HFF-Myc (cell line): ENCODE measurements around the gene SYNPO2L.
"Not testable (repeated sequence)": the region's sequence is repeated elsewhere in the genome, so short reads cannot be mapped to it uniquely, and the experiment has no call there.

Experiments
- DNase-seq: peaks from one replicate; pipeline ENCODE4 v3.0.0-alpha.2; 2011; ENCODE audit warnings: low read depth; ENCODE audit errors: extremely low read depth
- H3K4me3 ChIP-seq: replicated peaks from 2 replicates; pipeline ENCODE4 v1.5.1; 2011; ENCODE audit warnings: low read depth, mild to moderate bottlenecking, control low read depth, low read length
- TF ChIP-seq, protein P1 (sequence below): IDR thresholded peaks from 2 replicates; pipeline ENCODE4 v1.5.1; 2012; ENCODE audit warnings: mild to moderate bottlenecking, low read depth, low read length, control low read depth; ENCODE audit errors: missing control alignments

Gene SYNPO2L, protein sequence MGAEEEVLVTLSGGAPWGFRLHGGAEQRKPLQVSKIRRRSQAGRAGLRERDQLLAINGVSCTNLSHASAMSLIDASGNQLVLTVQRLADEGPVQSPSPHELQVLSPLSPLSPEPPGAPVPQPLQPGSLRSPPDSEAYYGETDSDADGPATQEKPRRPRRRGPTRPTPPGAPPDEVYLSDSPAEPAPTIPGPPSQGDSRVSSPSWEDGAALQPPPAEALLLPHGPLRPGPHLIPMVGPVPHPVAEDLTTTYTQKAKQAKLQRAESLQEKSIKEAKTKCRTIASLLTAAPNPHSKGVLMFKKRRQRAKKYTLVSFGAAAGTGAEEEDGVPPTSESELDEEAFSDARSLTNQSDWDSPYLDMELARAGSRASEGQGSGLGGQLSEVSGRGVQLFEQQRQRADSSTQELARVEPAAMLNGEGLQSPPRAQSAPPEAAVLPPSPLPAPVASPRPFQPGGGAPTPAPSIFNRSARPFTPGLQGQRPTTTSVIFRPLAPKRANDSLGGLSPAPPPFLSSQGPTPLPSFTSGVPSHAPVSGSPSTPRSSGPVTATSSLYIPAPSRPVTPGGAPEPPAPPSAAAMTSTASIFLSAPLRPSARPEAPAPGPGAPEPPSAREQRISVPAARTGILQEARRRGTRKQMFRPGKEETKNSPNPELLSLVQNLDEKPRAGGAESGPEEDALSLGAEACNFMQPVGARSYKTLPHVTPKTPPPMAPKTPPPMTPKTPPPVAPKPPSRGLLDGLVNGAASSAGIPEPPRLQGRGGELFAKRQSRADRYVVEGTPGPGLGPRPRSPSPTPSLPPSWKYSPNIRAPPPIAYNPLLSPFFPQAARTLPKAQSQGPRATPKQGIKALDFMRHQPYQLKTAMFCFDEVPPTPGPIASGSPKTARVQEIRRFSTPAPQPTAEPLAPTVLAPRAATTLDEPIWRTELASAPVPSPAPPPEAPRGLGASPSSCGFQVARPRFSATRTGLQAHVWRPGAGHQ

DNA sequence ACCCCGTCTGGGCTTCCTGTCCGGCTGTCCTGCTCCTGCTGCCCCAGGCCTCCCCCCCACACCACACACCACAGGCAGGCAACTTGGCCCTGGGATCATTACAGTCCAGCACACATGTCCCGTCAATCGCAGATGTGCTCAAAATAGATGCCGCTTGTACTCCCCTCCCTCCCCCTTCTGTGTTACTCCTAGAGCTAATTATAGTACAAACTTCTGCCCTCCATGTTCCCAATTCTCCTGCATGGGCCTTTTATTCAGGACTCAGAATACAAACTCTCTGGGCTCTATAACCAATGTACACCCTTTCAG is at the start of gene SYNPO2L:
Gene SYNPO2L (minus strand): TSS at position 40 of the 309 bp plus-strand sequence. CDS start 107 bp downstream, outside the sequence.
- TF ChIP-seq, protein P1, sequence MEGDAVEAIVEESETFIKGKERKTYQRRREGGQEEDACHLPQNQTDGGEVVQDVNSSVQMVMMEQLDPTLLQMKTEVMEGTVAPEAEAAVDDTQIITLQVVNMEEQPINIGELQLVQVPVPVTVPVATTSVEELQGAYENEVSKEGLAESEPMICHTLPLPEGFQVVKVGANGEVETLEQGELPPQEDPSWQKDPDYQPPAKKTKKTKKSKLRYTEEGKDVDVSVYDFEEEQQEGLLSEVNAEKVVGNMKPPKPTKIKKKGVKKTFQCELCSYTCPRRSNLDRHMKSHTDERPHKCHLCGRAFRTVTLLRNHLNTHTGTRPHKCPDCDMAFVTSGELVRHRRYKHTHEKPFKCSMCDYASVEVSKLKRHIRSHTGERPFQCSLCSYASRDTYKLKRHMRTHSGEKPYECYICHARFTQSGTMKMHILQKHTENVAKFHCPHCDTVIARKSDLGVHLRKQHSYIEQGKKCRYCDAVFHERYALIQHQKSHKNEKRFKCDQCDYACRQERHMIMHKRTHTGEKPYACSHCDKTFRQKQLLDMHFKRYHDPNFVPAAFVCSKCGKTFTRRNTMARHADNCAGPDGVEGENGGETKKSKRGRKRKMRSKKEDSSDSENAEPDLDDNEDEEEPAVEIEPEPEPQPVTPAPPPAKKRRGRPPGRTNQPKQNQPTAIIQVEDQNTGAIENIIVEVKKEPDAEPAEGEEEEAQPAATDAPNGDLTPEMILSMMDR, result no peak
- no peak for DNase-seq
- H3K4me3 ChIP-seq, result no peak within 1 kb of the TSS

DNA sequence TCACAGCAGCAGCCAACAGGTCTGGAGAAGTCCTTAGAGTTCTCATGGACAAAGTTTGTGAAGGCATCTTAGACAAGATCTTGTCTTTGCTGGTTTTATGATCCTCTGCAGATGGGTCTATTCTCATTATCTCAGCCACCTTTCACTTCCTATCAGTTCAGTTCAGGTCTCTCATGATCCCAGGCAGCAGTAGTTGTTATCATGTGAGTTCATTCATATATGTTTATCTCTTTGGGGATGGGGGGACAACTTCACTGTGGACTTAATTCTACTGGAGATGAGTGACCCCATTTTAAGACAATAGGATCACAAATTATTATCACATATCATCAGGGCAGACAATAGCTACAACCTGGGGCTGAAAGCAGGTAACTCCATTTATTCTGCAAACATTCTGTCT is 48.1 kb upstream of the SYNPO2L start:
- DNase-seq, H3K4me3 ChIP-seq: not testable (repeated sequence)

DNA sequence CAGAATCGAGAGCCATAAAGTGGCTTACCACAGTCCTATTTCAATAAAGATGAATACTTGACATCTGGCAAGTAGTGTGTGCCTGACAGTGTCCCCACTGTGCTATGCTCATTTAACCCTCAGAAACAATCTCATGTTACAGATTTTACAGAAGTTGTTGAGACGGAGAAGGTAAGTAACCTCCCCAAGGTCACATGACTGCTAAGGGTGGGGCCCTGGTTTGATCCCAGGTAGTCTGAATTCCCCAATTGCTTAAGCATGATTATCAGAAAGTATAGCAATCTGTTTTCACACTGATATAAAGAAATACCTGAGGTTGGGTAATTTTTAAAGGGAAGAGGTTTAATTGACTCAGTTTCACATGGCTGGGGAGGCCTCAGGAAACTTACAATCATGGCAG is 43.0 kb upstream of the SYNPO2L start:
- DNase-seq, H3K4me3 ChIP-seq: not testable (repeated sequence)

DNA sequence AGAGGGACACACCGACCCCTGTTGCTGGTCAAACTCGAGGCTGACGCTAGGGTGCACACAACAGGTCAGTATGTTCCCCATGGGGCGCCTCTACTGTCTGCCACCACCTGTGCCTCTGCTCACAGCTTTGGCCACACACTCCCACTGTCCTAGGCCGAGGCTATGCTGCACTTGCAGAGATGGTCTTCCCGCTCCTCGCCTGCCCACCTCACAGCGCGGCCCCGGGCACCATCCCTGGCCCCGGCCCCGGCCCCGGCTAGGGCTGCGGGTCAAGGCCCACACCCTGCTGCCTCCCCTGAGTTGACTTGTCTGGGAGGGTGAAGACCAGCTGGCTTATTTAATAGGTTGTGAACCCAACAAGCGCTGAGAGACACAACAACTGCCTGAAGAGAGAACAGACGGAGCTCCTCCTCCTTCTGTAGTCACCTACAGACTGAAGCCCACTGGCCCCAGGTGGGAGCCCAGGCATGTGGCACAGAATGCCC is 41.9 kb upstream of the SYNPO2L start, which contains the start of gene AGAP5:
Gene AGAP5 (minus strand): TSS at position 435 of the 485 bp plus-strand sequence. CDS start 354 bp downstream, at position 81.
- H3K4me3 ChIP-seq, DNase-seq: not testable (repeated sequence)

DNA sequence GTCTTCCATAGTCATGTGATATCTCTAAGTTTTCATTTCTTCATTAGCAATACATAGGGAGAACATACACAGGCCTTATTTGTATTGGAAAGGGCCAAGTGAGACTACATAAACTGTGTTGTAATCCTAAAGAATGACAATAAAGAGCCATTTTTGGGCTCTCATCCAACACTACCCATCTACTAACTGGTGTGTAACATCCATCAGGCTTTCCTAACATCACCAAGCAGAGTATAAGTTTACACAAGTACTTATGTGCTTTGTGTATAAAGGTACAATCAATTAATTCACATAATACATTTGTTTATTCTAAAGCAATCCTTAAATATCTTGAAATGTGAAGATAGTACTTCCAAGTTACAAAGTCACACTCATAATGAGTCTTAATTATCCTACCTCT is 39.5 kb upstream of the SYNPO2L start:
- not testable (repeated sequence) for DNase-seq

DNA sequence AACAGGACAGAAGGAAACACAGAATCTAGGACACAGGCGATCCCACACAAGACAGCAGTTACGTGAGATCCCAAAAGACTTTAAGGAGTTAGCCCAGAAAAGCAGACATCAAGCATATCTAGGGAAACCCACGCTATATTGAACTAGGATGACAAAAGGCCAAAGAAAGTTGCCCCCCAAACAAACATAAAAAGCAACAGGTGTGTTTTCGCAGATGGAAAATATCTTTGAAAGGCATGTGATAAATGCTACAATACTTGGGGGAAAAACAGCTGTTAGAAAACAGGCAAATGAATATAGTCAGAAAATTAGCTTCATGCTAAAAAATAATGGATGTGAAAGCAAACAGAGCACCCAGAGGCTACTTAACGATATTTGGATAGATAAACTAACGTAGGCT is 34.9 kb upstream of the SYNPO2L start:
- not testable (repeated sequence) for H3K4me3 ChIP-seq, DNase-seq

More for the DNA sequence above, 39.5 kb upstream of the SYNPO2L start:
- H3K4me3 ChIP-seq, result not testable (repeated sequence)

DNA sequence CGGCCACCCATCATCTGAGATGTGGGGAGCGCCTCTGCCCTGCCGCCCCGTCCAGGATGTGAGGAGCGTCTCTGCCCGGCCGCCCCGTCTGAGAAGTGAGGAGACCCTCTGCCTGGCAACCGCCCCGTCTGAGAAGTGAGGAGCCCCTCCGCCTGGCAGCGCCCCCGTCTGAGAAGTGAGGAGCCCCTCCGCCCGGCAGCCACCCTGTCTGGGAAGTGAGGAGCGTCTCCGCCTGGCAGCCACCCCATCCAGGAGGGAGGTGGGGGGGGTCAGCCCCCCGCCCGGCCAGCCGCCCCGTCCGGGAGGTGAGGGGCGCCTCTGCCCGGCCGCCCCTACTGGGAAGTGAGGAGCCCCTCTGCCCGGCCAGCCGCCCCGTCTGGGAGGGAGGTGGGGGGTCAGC is 33.8 kb upstream of the SYNPO2L start:
- not testable (repeated sequence) for H3K4me3 ChIP-seq, DNase-seq

DNA sequence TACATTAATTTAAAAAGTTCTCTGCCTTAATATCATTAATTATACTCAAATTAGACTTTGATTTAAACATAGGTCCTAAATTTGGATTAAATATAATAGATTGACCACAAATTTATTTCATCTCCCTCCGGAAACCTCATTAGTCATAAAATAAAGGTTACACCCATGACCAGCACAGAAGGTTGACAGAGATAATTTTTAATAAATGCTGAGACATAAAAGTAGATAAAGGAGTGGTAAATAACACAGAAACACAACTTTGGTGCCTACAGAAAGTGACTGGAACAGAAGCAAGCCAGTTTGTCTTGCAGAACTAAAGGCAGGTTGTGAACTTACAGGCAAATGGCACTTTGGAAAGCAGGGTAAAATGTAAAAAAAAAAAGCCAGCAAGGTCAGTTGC is 31.8 kb upstream of the SYNPO2L start:
- not testable (repeated sequence) for DNase-seq, H3K4me3 ChIP-seq

DNA sequence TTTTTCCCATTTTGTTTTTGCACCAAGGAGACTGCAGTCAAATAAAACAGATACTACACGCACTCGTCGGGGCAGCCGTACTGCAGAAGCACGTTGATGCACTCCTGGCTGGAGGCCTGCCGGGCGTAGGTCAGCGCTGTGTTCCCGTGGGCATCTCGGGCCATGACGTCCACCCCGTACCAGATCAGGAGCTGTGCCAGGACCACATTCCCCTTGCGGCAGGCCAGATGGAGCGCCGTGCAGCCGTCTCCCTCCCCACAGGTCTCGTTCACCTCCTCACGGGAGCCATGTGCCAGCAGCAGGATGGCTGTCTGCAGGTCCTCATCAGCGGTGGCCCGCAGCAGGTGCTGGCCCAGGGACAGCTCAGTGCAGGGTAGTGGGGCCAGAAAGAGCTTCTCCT is 18.7 kb upstream of the SYNPO2L start:
- DNase-seq, H3K4me3 ChIP-seq: not testable (repeated sequence)

DNA sequence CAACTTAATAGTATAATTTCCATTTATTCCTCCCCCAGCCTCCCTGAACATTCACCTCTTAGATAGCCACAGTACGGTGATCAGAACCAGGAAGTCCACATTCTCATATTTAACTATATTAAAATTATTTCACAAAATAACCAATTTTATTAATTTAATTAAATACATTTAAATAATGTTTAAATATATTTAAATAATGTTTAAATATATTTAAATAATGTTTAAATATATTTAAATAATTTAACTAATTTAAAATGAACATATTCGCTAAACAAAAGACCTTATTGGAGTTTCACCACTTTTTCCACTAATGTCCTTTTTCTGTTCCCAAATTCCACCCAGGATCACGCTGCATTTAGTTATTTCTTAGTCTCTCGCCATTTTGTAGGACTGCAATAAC is 12.5 kb upstream of the SYNPO2L start:
- H3K4me3 ChIP-seq, DNase-seq: not testable (repeated sequence)

DNA sequence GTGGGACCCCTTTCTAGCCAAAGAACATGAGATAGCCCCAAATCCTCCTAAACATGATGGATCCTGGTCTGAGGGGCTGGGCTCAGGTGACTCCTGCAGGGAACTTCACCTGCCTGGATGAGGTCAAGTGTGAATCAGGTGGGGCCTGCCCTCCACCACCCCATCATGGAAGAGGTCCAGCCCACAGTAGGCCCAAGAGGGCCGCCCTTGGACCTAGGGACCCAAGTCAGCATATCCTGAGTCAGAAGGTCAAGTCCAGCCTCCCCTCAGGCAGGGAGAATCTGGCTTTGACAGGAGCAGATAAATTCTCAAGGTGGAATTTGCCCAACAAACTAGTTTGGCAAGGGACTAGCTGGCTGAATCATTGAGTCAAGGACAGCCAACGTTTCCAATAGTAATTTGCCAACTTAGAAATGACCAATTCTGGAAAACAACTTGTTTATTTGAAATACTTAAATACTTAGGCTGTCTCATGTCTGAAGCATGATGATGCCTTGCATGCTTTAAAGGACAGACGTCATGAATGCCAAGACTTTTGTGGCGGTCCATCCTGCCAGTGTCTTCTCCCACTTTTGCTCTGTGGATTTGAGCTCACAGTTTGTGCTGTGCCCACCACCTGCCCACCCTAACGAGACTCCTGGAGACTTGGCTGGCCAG is 10.5 kb upstream of the SYNPO2L start:
- not testable (repeated sequence) for H3K4me3 ChIP-seq, DNase-seq

DNA sequence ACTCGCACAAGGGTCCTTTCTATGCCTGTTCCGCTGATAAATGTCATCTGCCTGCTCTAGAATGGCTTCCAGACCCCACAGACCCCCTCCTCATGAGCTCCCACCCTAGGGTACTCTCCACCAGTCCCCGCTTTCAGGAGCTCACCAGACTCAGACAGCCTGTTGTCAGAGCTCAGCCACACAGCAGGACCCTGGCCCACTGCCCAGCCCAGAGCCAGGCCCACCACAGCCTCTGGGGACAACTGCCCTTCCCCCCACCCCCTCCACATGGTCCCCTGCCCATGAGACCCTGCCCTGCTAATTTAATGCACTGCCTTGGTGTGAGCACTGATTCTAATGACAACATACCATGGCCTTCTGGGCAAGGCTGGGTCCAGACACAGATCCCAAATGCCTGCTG is 9.8 kb upstream of the SYNPO2L start:
- not testable (repeated sequence) for DNase-seq, H3K4me3 ChIP-seq

DNA sequence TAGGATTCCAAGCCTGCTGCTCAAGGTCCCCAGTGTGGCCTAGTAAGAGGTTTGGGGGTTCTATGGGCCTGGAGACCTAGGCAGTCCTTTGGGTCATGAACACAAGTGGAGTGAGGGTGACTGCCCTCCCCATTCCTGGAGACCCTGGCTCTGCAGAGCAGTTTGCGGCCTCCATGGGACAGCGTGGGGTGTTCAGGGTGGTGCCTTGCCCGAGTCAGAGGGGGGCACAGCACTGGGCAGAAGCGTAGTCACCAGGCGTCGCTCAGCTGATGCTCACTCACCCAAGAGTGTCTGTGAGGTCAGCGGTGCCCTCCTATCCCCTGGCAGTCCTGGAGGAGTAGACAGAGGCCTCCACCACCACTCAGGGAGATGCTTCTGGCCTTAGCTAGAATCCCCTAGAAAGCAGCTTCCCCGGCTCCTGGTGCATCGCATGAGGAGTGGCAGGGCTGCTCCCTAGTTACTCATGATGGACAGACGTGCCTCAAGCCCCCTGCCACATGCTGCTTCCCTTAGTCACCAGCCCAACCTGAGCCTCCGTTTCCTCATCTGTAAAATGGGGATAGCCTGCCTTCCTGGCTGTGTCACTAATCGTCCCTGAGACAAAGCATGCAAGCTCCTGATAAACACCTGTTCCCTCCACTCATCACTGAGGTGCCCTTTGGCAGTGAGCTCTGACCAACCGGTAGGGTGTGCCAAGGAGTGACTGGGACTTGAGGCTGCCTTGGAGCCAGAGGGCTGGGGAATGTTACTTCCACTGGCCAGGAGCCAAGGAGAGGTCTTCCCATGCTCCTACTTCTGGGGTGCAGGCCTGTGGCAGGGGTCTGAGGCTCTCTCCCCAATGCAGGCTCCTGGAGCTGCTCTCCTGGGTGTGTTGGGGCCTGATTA is 8.6 kb upstream of the SYNPO2L start:
- not testable (repeated sequence) for H3K4me3 ChIP-seq, DNase-seq

DNA sequence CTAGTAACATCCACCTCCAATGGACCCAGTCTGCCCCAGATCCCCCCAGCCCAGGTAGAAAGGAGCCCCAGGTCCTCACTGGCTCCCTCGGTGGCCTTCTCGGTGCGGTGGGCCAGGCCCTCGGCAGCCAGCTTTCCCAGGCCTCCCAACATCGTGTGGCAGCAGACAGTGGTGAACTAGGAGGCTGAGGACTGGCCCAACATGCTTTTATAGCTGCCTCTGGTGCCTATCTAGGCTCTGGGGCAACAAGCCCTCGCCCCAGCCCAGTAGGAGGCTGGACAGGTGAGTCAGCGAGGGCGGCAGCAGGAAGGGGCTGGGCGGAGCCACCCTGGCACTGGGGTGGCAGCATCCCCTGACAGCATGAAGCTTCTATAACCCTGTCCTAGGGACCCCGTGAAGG is 7.8 kb upstream of the SYNPO2L start:
- not testable (repeated sequence) for H3K4me3 ChIP-seq, DNase-seq

DNA sequence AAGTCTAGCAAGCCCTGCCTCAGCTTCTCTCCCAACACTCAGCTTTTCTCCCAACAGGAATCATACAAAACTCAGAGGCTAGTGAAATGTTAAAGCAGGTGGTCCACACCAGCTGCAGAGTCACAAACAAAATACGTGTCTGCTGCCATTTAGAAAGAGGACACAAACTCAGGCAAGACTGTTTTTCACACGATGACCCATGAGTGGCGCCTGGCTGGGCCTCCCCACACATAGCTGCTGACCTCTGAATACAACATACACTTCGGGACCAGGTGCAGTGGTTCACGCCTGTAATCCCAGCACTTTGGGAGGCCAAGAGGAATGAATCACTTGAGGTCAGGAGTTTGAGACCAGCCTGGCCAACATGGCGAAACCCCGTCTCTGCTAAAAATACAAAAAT is 6.9 kb upstream of the SYNPO2L start:
- DNase-seq, H3K4me3 ChIP-seq: not testable (repeated sequence)
